HEK293 (cell line): Measurements from ENCODE around the gene KIFC1.

Experiments
- CTCF ChIA-PET: fragments of 350-600 bp; formaldehyde crosslinking; extraction: SDS; loops from one replicate; lab custom pipeline; 2021; ENCODE audit warnings: antibody characterized with exemption; lab: Yijun Ruan, JAX
- POLR2A ChIA-PET: fragments of 300-600 bp; formaldehyde crosslinking; extraction: SDS; loops from one replicate; lab custom pipeline; 2020; ENCODE audit warnings: antibody characterized with exemption, inconsistent platforms; lab: Yijun Ruan, JAX
- H3K27ac ChIP-seq: fragments of 200-500 bp; sonication (Bioruptor generic); 2 replicates; pipeline ENCODE4 v1.5.1; 2014; ENCODE audit warnings: low read depth, low read length, control low read depth, inconsistent platforms; ENCODE audit errors: extremely low read depth
- H3K36me3 ChIP-seq, 2 experiments: fragments of 200-500 bp in 1 of 2; sonication (Bioruptor generic) in 1 of 2; 1 replicate in 1 of 2; 2 replicates in 1 of 2; pipeline ENCODE4 v1.5.1; 2014 to 2017; ENCODE audit warnings: inconsistent platforms in 2 of 2, low read length in 2 of 2; ENCODE audit not compliant: control insufficient read depth in 2 of 2, insufficient read depth in 1 of 2
- H3K4me1 ChIP-seq: fragments of 200-500 bp; sonication (Bioruptor generic); 2 replicates; pipeline ENCODE4 v1.5.1; 2014; ENCODE audit warnings: mild to moderate bottlenecking, low read length, inconsistent platforms; ENCODE audit not compliant: control insufficient read depth, insufficient read depth
- H3K4me3 ChIP-seq: 2 replicates; pipeline ENCODE4 v1.5.1; 2011; ENCODE audit warnings: low read depth, mild to moderate bottlenecking, control low read depth, low read length, moderate library complexity
- H3K9me3 ChIP-seq: fragments of 200-500 bp; sonication (Bioruptor generic); 2 replicates; pipeline ENCODE4 v1.5.1; 2014; ENCODE audit warnings: low read depth, low read length, inconsistent platforms; ENCODE audit not compliant: control insufficient read depth, insufficient read depth
- FEZF1 ChIP-seq: fragments of 450-650 bp; formaldehyde crosslinking; IDR thresholded peaks from 2 replicates; pipeline ENCODE4 v1.5.1; 2016; ENCODE audit warnings: missing biosample characterization, missing genetic modification characterization
- HOXD13 ChIP-seq: sonication (generic); formaldehyde crosslinking; IDR thresholded peaks from 2 replicates; pipeline ENCODE4 v1.8.0; 2022; ENCODE audit warnings: missing genetic modification reagents, borderline replicate concordance
- INSM2 ChIP-seq: fragments of 450-650 bp; formaldehyde crosslinking; IDR thresholded peaks from 2 replicates; pipeline ENCODE4 v1.5.1; 2016; ENCODE audit warnings: missing biosample characterization, missing genetic modification characterization
- KLF10 ChIP-seq: fragments of 450-650 bp; IDR thresholded peaks from 2 replicates; pipeline ENCODE4 v1.5.1; 2018; ENCODE audit warnings: missing biosample characterization, mild to moderate bottlenecking, missing genetic modification characterization
- KLF9 ChIP-seq: fragments of 450-650 bp; formaldehyde crosslinking; IDR thresholded peaks from 2 replicates; pipeline ENCODE4 v1.5.1; 2016; ENCODE audit warnings: missing biosample characterization, missing genetic modification characterization, low read depth
- PRDM1 ChIP-seq: fragments of 450-650 bp; formaldehyde crosslinking; IDR thresholded peaks from 2 replicates; pipeline ENCODE4; 2016; ENCODE audit warnings: missing biosample characterization, missing genetic modification characterization
- ZBTB10 ChIP-seq: fragments of 450-650 bp; formaldehyde crosslinking; IDR thresholded peaks from 2 replicates; pipeline ENCODE4 v1.5.1; 2016; ENCODE audit warnings: missing biosample characterization, missing genetic modification characterization
- ZBTB17 ChIP-seq: fragments of 450-650 bp; formaldehyde crosslinking; IDR thresholded peaks from 2 replicates; pipeline ENCODE4 v1.5.1; 2016; ENCODE audit warnings: missing biosample characterization, missing genetic modification characterization
- ZBTB6 ChIP-seq: fragments of 450-650 bp; formaldehyde crosslinking; IDR thresholded peaks from 2 replicates; pipeline ENCODE4 v1.5.1; 2017; ENCODE audit warnings: missing biosample characterization, missing genetic modification characterization
- ZBTB8A ChIP-seq: fragments of 450-650 bp; formaldehyde crosslinking; IDR thresholded peaks from 2 replicates; pipeline ENCODE4 v1.5.1; 2016; ENCODE audit warnings: missing biosample characterization, missing genetic modification characterization
- ZFP3 ChIP-seq: fragments of 450-650 bp; formaldehyde crosslinking; IDR thresholded peaks from 2 replicates; pipeline ENCODE4 v1.5.1; 2016; ENCODE audit warnings: low read depth, missing biosample characterization, missing genetic modification characterization
- ZNF140 ChIP-seq: fragments of 450-650 bp; formaldehyde crosslinking; IDR thresholded peaks from 2 replicates; pipeline ENCODE4 v1.5.1; 2016; ENCODE audit warnings: missing biosample characterization, missing genetic modification characterization
- ZNF324 ChIP-seq: fragments of 450-650 bp; formaldehyde crosslinking; IDR thresholded peaks from 2 replicates; pipeline ENCODE4 v1.5.1; 2016; ENCODE audit warnings: missing biosample characterization, missing genetic modification characterization
- ZNF394 ChIP-seq: fragments of 450-650 bp; formaldehyde crosslinking; IDR thresholded peaks from 2 replicates; pipeline ENCODE4 v1.5.1; 2016; ENCODE audit warnings: missing biosample characterization, missing genetic modification characterization, mild to moderate bottlenecking, moderate library complexity, borderline replicate concordance
- ZNF488 ChIP-seq: fragments of 450-650 bp; formaldehyde crosslinking; IDR thresholded peaks from 2 replicates; pipeline ENCODE4 v1.5.1; 2016; ENCODE audit warnings: missing biosample characterization, missing genetic modification characterization
- ZNF561 ChIP-seq: fragments of 450-650 bp; IDR thresholded peaks from 2 replicates; pipeline ENCODE4 v1.5.1; 2018; ENCODE audit warnings: missing biosample characterization, missing genetic modification characterization, borderline replicate concordance
- ZNF580 ChIP-seq: fragments of 450-650 bp; formaldehyde crosslinking; IDR thresholded peaks from 2 replicates; pipeline ENCODE4 v1.5.1; 2016; ENCODE audit warnings: missing biosample characterization, missing genetic modification characterization
- ZNF777 ChIP-seq: fragments of 450-650 bp; formaldehyde crosslinking; IDR thresholded peaks from 2 replicates; pipeline ENCODE4 v1.5.1; 2017; ENCODE audit warnings: missing biosample characterization, missing genetic modification characterization, borderline replicate concordance

The KIFC1 gene

GRCh38 chr6:33343953-33344611, 47.5 kb upstream of the KIFC1 start:
- no peaks in the 10 kb centered on the region for H3K36me3 ChIP-seq
- CTCF ChIA-PET: interaction anchor here (0.6 to 3.3 kb wide), 16 partner anchors 8 to 220 kb away, joined by 3 to 30 read pairs (median 6); partner anchors contain the start of gene ZBTB22
- no peak for TF ChIP-seq ZNF561 (tag by site-specific recombination)
- TF ChIP-seq ZBTB8A (tag by site-specific recombination): no peak
- no peak for TF ChIP-seq ZNF394
- TF ChIP-seq ZNF777 (tag by site-specific recombination): no peak
- TF ChIP-seq ZBTB6 (tag by site-specific recombination): no peak
- TF ChIP-seq PRDM1 (tag by site-specific recombination): no peak
- no peak for TF ChIP-seq INSM2 (tag by site-specific recombination)
- TF ChIP-seq ZNF580 (tag by site-specific recombination): no peak
- no peak for TF ChIP-seq HOXD13 (CRISPR knock-in tag)
- no peak for TF ChIP-seq KLF10
- TF ChIP-seq ZNF488 (tag by site-specific recombination): no peak
- TF ChIP-seq ZBTB17 (tag by site-specific recombination): no peak
- TF ChIP-seq ZBTB10 (tag by site-specific recombination): no peak
- no peak for TF ChIP-seq ZNF324 (tag by site-specific recombination)
- TF ChIP-seq FEZF1 (tag by site-specific recombination): no peak
- no peak for TF ChIP-seq KLF9 (tag by site-specific recombination)
- no peak for TF ChIP-seq ZNF140 (tag by site-specific recombination)
- TF ChIP-seq ZFP3 (tag by site-specific recombination): no peak
- no peaks in the 10 kb centered on the region for H3K9me3 ChIP-seq
- no peak overlapping the region for H3K27ac ChIP-seq
- no peak overlapping the region for H3K4me3 ChIP-seq
- POLR2A ChIA-PET: interaction anchor here (0.7 to 3.2 kb wide), 4 partner anchors 26 to 45 kb away, joined by 4 to 22 read pairs (median 7); partner anchors contain the start of genes RGL2, TAPBP and ZBTB22
- peaks cover 4% of the 10 kb centered on the region for H3K4me1 ChIP-seq
